ENCODE results near the gene TXNDC16. TPM values are rescaled to one million over a fixed set of nuclear protein-coding genes. Genes with fewer than 3 reads are reported as not detected.
"Not testable (repeated sequence)": the region's sequence is repeated elsewhere in the genome, so short reads cannot be mapped to it uniquely, and the experiment has no call there.

The TXNDC16 gene
- total RNA-seq, 4 donors from 2014 or later, result 7.4 to 18.7 (median 16.0) TPM

- Histone ChIP-seq H3K27me3 (no peaks in the 10 kb centered on the region), H3K4me1 (no peaks in the 10 kb centered on the region), H3K27ac (no peak overlapping the region), H3K4me3 (no peak overlapping the region), H3K9me3 (peaks cover 0 to 8% (median 0%) of the 10 kb centered on the region in 3 donors), H3K36me3 (no peaks in the 10 kb centered on the region)
- 80 to 92% methylated on average over 1 of the region's 1 CpG for WGBS, 2 donors (ENCODE audit: low coverage in 1 of 2)
- no peak for TF ChIP-seq EP300 (IDR thresholded peaks at IDR 0.05)
- TF ChIP-seq POLR2A (IDR thresholded peaks at IDR 0.05), result no peak
- TF ChIP-seq POLR2AphosphoS5 (IDR thresholded peaks at IDR 0.05), result no peak
- no peak for TF ChIP-seq CTCF (IDR thresholded peaks at IDR 0.05)
- no peak for ATAC-seq
Measured at GRCh38 chr14:52590318-52590717, 38.0 kb upstream of the TXNDC16 start.

GRCh38 chr14:52589646-52590045 lies 37.3 kb upstream of the TXNDC16 start:
- Histone ChIP-seq H3K4me3 (no peak overlapping the region), H3K27me3 (no peaks in the 10 kb centered on the region), H3K4me1 (no peaks in the 10 kb centered on the region), H3K27ac (no peak overlapping the region), H3K36me3 (no peaks in the 10 kb centered on the region), H3K9me3 (peaks cover 0 to 8% (median 0%) of the 10 kb centered on the region in 3 donors)
- no peak for ATAC-seq
- no peak for TF ChIP-seq POLR2AphosphoS5 (IDR thresholded peaks at IDR 0.05)
- TF ChIP-seq CTCF (IDR thresholded peaks at IDR 0.05), result no peak
- no peak for TF ChIP-seq POLR2A (IDR thresholded peaks at IDR 0.05)
- TF ChIP-seq EP300 (IDR thresholded peaks at IDR 0.05), result no peak
- 70% methylated on average over 4 of the region's 4 CpGs for WGBS, 2 donors (ENCODE audit: low coverage in 1 of 2)

GRCh38 chr14:52583544-52583943 lies 31.2 kb upstream of the TXNDC16 start:
- H3K4me1 ChIP-seq, result no peaks in the 10 kb centered on the region
- no peaks in the 10 kb centered on the region for H3K27me3 ChIP-seq
- no peak for TF ChIP-seq CTCF (IDR thresholded peaks at IDR 0.05)
- TF ChIP-seq EP300 (IDR thresholded peaks at IDR 0.05), result no peak
- no peak for TF ChIP-seq POLR2A (IDR thresholded peaks at IDR 0.05)
- TF ChIP-seq POLR2AphosphoS5 (IDR thresholded peaks at IDR 0.05), result no peak
- no peak overlapping the region for H3K4me3 ChIP-seq
- no peak overlapping the region for H3K27ac ChIP-seq
- H3K36me3 ChIP-seq, result no peaks in the 10 kb centered on the region
- ATAC-seq, result no peak
- no peaks in the 10 kb centered on the region for H3K9me3 ChIP-seq

GRCh38 chr14:52575858-52576257 lies 23.6 kb upstream of the TXNDC16 start:
- ATAC-seq, result no peak
- Histone ChIP-seq H3K4me1 (no peaks in the 10 kb centered on the region), H3K36me3 (no peaks in the 10 kb centered on the region), H3K27me3 (no peaks in the 10 kb centered on the region), H3K27ac (no peak overlapping the region), H3K4me3 (no peak overlapping the region), H3K9me3 (peaks cover 0 to 39% (median 0%) of the 10 kb centered on the region in 3 donors)
- WGBS, 2 donors (ENCODE audit: low coverage in 1 of 2), result 83 to 100% methylated on average over 1 of the region's 2 CpGs
- TF ChIP-seq EP300 (IDR thresholded peaks at IDR 0.05) (no peak), POLR2AphosphoS5 (IDR thresholded peaks at IDR 0.05) (no peak), CTCF (IDR thresholded peaks at IDR 0.05) (no peak)

- not testable (repeated sequence) for H3K36me3 ChIP-seq, H3K27me3 ChIP-seq, H3K4me1 ChIP-seq, ATAC-seq, H3K4me3 ChIP-seq, H3K27ac ChIP-seq
- WGBS, 2 donors (ENCODE audit: low coverage in 1 of 2), result 100% methylated on average over 1 of the region's 7 CpGs; no CpG with 5 or more reads in 1 of the 2 donors
- H3K9me3 ChIP-seq, result peaks cover 0 to 51% (median 0%) of the 10 kb centered on the region in 3 donors
Measured at GRCh38 chr14:52568454-52568853, 16.1 kb upstream of the TXNDC16 start.
